Measurements from ENCODE around the gene CHCHD10. TPM values are rescaled to one million over a fixed set of nuclear protein-coding genes. Genes with fewer than 3 reads are reported as not detected.

Gene CHCHD10
- total and polyA plus RNA-seq, 2 of the 13 experiments (the other 11 are each of a cell fraction or from before 2014, with no cell fraction given) = 37.0 to 62.8 TPM

GRCh38 chr22:23764899-23765881 lies 2.6 kb downstream of the CHCHD10 start (continued):
- TF ChIP-seq ARID5B (CRISPR knock-in tag; IDR thresholded peaks at IDR 0.05) = peak; percentile 51; the same call in 1 of the 2 replicates
- no peak for TF ChIP-seq ZNF709 (CRISPR knock-in tag; IDR thresholded peaks at IDR 0.05)
- no peak for TF ChIP-seq DZIP1 (CRISPR knock-in tag; IDR thresholded peaks at IDR 0.05)
- no peak for TF ChIP-seq GFI1 (CRISPR knock-in tag; IDR thresholded peaks at IDR 0.05; ENCODE audit: borderline replicate concordance)
- no peak for TF ChIP-seq ZNF878 (CRISPR knock-in tag; IDR thresholded peaks at IDR 0.05)
- no peak for TF ChIP-seq AHDC1 (CRISPR knock-in tag; IDR thresholded peaks at IDR 0.05; ENCODE audit: borderline replicate concordance)
- peak; percentile 67 for TF ChIP-seq HNF4A (CRISPR knock-in tag; IDR thresholded peaks at IDR 0.05)
- TF ChIP-seq MAFF (IDR thresholded peaks at IDR 0.05; ENCODE audit: low read depth, low read length) = no peak
- TF ChIP-seq DDIT3 (CRISPR knock-in tag; IDR thresholded peaks at IDR 0.05) = peak; percentile 95; the same call in 1 of the 2 replicates
- no peak for TF ChIP-seq NONO (IDR thresholded peaks at IDR 0.05)
- 0 out of 2 replicates have a peak, but pooled peaks have one; percentile 43 for TF ChIP-seq NONO (CRISPR knock-in tag; conservative IDR thresholded peaks at IDR 0.05)
- TF ChIP-seq CREB1 (IDR thresholded peaks at IDR 0.05) = no peak
- no peak for TF ChIP-seq CREB1 (CRISPR knock-in tag; IDR thresholded peaks at IDR 0.05)
- TF ChIP-seq CEBPB (IDR thresholded peaks at IDR 0.05; ENCODE audit: borderline replicate concordance, low read depth, low read length) = peak; percentile 89
- no peak for TF ChIP-seq ZNF333 (CRISPR knock-in tag; IDR thresholded peaks at IDR 0.05; ENCODE audit: borderline replicate concordance)
- TF ChIP-seq ZNF644 (CRISPR knock-in tag; IDR thresholded peaks at IDR 0.05; ENCODE audit: low read depth) = peak; percentile 59; the same call in 1 of the 2 replicates
